ENCODE results near the gene NCF2.
A peak's percentile ranks its signal among the peaks of the same experiment; 100 is the strongest.
"Not testable (repeated sequence)": the region's sequence is repeated elsewhere in the genome, so short reads cannot be mapped to it uniquely, and the experiment has no call there.

Gene NCF2

GRCh38 chr1:183590244-183591191 is at the start of gene NCF2:
Gene NCF2 (minus strand): TSS chr1:183590459. CDS start chr1:183590329, 130 bp downstream.
- no peak within 1 kb of the TSS for H3K4me3 ChIP-seq (ENCODE audit: low read depth, low read length)

GRCh38 chr1:183638649-183639387 is 48.6 kb upstream of the NCF2 start:
- H3K4me3 ChIP-seq (ENCODE audit: low read depth, low read length): no peak overlapping the region

GRCh38 chr1:183636783-183637182 is 46.5 kb upstream of the NCF2 start:
- H3K4me3 ChIP-seq (ENCODE audit: low read depth, low read length): peak overlapping the region; percentile 92

- peak overlapping the region; percentile 92 for H3K4me3 ChIP-seq (ENCODE audit: low read depth, low read length)
Observed at GRCh38 chr1:183636334-183636682, 46.0 kb upstream of the NCF2 start.

GRCh38 chr1:183635606-183636333 is 45.5 kb upstream of the NCF2 start, which contains the start of gene ARPC5:
Gene ARPC5 (minus strand): TSS chr1:183635783. CDS start chr1:183635659, 124 bp downstream.
- peak within 1 kb of the TSS; percentile 92 for H3K4me3 ChIP-seq (ENCODE audit: low read depth, low read length)

GRCh38 chr1:183635099-183635605 is 44.9 kb upstream of the NCF2 start:
- H3K4me3 ChIP-seq (ENCODE audit: low read depth, low read length): peak overlapping the region; percentile 92

GRCh38 chr1:183634429-183635065 is 44.3 kb upstream of the NCF2 start:
- peak overlapping the region; percentile 92 for H3K4me3 ChIP-seq (ENCODE audit: low read depth, low read length)

GRCh38 chr1:183633676-183634343 is 43.6 kb upstream of the NCF2 start:
- H3K4me3 ChIP-seq (ENCODE audit: low read depth, low read length): peak overlapping the region; percentile 92

- H3K4me3 ChIP-seq (ENCODE audit: low read depth, low read length): no peak overlapping the region
Observed at GRCh38 chr1:183632964-183633363, 42.7 kb upstream of the NCF2 start.

GRCh38 chr1:183632114-183632513 is 41.9 kb upstream of the NCF2 start:
- no peak overlapping the region for H3K4me3 ChIP-seq (ENCODE audit: low read depth, low read length)

- H3K4me3 ChIP-seq (ENCODE audit: low read depth, low read length): no peak overlapping the region
Observed at GRCh38 chr1:183630748-183631147, 40.5 kb upstream of the NCF2 start.

- H3K4me3 ChIP-seq (ENCODE audit: low read depth, low read length): no peak overlapping the region
Observed at GRCh38 chr1:183628537-183628936, 38.3 kb upstream of the NCF2 start.

- H3K4me3 ChIP-seq (ENCODE audit: low read depth, low read length): not testable (repeated sequence)
Observed at GRCh38 chr1:183626236-183626635, 36.0 kb upstream of the NCF2 start.

- H3K4me3 ChIP-seq (ENCODE audit: low read depth, low read length): no peak overlapping the region
Observed at GRCh38 chr1:183622884-183623785, 32.9 kb upstream of the NCF2 start.

- H3K4me3 ChIP-seq (ENCODE audit: low read depth, low read length): no peak overlapping the region
Observed at GRCh38 chr1:183622013-183622412, 31.8 kb upstream of the NCF2 start.

- no peak overlapping the region for H3K4me3 ChIP-seq (ENCODE audit: low read depth, low read length)
Observed at GRCh38 chr1:183620311-183620710, 30.1 kb upstream of the NCF2 start.

- H3K4me3 ChIP-seq (ENCODE audit: low read depth, low read length): no peak overlapping the region
Observed at GRCh38 chr1:183619781-183620180, 29.5 kb upstream of the NCF2 start.

- not testable (repeated sequence) for H3K4me3 ChIP-seq (ENCODE audit: low read depth, low read length)
Observed at GRCh38 chr1:183618202-183618601, 27.9 kb upstream of the NCF2 start.

GRCh38 chr1:183612975-183613374 is 22.7 kb upstream of the NCF2 start:
- not testable (repeated sequence) for H3K4me3 ChIP-seq (ENCODE audit: low read depth, low read length)

Data from iPS-11a (cell line).